Activated gamma-delta T cell treated with anti-CD3 and anti-CD28 coated beads, Interleukin-2, amount 50 U/mL, for 16 hours (primary cell): Measurements from ENCODE around the gene TIMP2.
"Not testable (repeated sequence)": the region's sequence is repeated elsewhere in the genome, so short reads cannot be mapped to it uniquely, and the experiment has no call there.

Experiments used
- DNase-seq: peaks from one replicate; pipeline ENCODE4 v3.0.0-alpha.2; 2020; ENCODE audit warnings: low read depth

The TIMP2 gene

DNA sequence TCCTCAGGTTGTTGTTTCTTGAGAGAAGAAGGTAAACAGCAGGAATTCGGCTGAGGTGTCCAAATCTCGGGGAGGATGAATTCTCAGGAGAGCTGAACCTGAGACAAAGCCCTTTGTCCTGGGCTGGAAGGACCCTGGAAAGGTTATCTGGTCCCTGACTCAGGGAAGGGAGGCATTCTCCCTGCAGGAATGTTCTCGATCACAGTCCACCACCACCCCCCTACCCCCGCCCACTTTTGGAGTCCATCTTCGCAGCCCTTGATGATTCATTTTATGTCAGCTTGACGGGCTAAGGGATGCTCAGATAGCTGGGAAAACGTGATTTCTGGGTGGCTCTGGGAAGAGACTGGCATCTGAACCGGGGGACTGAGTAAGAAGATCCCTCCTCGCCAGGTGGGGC is 20.8 kb downstream of the TIMP2 start:
- no peak for DNase-seq

- no peak for DNase-seq
Observed at GRCh38 chr17:78903101-78903779, 21.9 kb downstream of the TIMP2 start, which contains the start of gene CEP295NL. CEP295NL (minus strand) TSS chr17:78903201; CDS start chr17:78901828, 1,373 bp downstream.

DNA sequence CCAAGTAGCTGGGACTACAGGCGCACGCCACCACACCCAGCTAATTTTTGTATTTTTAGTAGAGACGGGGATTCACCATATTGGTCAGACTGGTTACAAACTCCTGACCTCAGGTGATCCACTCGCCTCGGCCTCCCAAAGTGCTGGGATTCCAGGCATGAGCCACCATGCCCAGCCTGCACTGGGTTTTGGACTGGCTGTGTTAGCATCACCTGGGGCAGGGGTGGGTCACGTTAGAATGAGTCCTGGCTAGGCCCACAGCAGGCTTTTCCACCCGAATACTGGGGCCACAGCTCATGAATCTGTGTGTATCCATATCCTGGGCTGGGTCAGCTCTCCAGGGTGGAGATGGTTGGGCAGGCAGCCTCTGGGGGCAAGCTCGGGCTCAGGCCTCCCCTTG is 23.0 kb downstream of the TIMP2 start:
- DNase-seq = not testable (repeated sequence)

DNA sequence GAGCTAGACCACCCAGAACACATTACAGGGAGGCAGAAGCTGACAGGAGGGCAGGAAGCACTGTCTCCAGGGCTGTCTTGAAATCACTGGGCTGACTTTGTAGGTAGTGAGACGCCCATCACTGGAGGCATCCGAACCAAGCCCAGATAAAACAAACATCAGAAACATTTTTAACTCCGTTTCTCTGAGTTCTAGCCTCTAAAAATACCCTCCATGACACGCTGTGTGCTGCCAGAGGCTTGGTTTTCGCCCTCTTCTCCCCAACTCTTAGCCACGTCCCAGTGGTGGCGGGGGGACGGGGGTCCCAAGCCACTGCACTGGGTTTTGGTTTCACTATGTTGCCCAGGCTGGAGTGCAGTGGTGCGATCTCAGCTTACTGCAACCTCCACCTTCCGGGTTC is 23.4 kb downstream of the TIMP2 start:
- DNase-seq = no peak

DNA sequence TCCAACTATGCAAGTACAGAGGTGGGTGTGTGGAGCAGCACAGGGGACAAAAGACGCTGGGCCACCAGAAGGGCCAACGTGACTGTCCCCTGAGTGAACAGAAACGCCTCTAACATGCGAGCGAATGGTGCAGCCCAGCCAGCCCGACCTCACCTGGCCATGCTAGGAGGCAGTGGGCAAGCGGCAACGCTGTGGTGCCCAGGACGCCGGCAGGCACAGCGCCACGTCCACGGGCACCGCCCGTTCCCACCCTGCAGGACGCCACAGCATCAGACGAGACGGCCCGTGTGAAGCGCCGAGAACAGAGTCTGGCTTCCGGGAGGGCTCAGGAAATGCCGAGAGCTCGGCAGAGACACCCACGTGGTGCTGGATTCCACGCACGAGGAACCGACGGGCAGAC is 24.4 kb downstream of the TIMP2 start:
- no peak for DNase-seq

GRCh38 chr17:78899361-78900260 is 25.6 kb downstream of the TIMP2 start:
- DNase-seq = no peak

DNA sequence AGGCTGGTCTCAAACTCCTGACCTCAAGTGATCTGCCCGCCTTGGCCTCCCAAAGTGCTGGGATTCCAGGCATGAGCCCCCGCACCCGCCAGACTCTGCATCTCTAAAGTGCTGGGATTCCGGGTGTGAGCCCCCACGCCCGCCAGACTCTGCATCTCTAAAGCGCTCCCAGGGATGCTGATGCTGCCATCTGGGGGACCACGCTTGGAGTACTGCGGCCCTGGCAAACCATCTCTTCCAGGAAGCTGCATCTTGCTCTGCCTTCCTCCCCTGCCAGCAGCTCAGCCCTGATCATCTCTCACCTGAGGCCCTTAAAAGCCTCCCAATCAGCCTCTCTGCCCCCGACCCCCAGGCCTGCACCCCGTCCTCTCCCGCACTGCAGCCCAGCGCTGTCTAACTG is 26.2 kb downstream of the TIMP2 start:
- DNase-seq = no peak

DNA sequence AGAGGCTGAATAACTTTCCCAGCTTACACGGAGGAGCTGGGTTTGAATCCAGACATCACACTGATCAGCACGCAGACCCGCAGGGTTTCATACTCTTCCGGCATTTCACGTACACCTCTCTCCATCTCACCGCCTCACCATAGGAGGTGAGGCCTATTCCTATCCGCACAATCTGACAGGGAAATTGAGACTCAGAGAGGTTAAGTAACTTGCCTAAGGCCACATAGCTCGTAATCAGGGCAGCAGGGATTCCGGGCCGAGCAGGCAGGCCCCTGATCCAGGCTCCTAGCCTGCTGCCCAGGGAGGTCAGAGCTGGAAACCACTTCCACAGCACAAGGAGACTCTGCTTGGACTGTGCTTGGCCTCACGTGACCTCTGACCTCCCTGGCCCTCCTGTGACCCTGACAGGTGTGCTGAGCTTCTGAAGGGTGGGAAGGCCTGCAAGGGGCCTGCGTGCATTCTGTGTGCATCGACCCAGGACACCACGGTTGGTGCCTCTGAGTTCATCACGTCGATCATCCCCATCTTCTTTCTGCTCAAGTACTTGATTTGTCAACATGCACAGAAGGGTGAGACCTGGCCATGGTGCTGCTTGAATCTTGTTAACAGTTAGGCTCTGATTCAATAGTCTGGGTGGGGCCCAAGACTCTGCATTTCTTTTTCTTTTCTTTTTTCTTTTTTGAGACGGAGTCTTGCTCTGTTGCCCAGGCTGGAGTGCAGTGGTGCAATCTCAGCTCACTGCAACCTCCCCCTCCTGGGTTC is 26.9 kb downstream of the TIMP2 start:
- DNase-seq = no peak

- DNase-seq = no peak
Observed at GRCh38 chr17:78897664-78898047, 27.5 kb downstream of the TIMP2 start.

DNA sequence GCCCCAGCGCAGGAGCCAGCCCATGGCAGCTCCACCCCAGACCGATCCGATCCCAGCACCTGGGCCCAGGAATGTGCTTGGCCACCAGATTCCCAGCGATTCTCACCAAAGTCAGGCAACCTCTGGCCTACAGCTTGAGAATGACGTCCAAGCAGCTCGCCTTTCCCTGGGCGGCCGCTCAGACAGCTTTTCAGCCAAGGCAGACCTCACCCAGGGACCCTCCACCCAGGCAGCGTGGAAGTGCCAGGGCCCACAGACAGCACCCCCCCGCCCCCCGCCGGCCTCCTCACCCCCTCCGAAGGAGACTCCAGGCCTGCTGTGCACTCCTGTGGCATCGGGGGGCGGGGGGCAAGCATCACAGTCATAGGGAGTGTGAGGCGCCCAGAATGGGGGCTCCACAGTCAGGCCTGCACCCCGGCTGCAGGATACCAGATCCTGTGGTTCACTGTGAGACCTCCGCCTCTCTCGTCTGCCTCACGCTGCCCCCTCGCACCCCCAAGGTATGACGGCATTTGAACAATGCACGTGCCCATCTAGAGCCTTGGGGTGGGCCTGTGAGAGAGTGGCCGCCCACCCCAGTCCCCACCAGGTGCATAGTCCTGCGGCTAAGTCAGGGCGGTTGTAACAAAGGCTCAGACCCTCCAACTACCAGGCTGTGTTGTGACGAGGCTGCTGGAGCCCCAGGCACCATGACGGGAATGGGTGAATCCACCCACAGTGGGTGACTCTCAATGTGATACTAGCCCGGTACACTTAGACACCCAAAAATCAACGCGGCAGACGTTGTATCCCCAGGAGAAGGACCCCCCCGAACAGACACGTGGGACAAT is 28.1 kb downstream of the TIMP2 start:
- DNase-seq = no peak

- DNase-seq = no peak
Observed at GRCh38 chr17:78896091-78896833, 28.9 kb downstream of the TIMP2 start.

DNA sequence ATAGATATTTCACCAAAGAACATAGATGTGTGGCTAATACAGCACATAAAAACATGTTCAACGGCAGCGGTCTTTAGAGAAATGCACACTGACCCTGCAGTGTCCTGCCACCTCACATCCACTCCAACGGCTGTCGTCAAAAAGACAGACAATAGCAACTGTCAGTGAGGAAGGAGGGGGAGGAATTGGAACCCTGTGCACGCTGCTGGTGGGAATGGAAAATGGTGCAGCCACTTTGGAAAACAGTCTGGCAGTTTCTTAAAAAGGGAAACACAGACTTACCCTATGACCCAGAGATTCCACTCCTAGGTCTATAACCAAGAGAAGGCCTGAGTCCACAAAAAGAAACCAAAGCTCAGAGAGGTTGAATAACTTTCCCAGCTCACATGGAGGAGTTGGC is 29.9 kb downstream of the TIMP2 start:
- DNase-seq = no peak

GRCh38 chr17:78893684-78894083 is 31.5 kb downstream of the TIMP2 start:
- DNase-seq = no peak

DNA sequence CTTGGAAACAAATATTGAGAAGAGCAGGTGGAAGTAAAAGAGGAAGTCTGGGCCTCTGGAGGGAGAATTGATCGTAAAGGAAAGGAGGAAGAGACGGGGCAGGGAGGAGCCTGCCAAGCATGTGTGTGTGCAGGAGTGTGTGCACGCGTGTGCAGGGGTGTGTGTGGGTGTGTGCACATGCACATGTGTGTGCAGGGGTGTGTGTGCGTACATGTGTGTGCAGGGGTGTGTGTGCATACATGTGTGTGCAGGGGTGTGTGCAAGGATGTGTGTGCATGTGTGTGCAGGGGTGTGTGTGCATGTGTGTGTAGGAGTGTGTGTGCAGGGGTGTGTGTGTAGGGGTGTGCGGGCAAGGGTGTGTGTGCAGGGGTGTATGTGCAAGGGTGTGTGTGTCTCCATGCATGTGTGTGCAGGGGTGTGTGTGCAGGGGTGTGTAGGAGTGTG is 32.2 kb downstream of the TIMP2 start:
- DNase-seq = no peak

DNA sequence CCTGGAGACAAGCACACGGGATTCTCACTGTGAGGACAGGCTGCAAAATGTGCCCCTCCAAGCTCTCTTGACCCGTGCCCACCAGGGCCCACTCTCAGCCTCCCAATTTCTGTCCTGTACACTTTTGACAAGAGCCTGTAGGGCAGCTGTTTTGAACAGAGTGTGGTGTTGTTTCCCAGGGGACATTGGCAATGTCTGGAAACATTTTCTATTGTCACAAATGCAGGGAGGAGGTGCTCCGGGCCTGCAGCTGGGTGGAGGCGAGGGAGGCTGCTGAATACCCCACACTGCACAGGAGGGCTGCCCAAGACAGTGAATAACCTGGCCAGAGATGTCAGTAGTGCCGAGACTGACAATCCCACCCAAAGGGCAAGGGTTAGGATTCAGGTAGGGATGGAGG is 32.7 kb downstream of the TIMP2 start:
- no peak for DNase-seq

DNA sequence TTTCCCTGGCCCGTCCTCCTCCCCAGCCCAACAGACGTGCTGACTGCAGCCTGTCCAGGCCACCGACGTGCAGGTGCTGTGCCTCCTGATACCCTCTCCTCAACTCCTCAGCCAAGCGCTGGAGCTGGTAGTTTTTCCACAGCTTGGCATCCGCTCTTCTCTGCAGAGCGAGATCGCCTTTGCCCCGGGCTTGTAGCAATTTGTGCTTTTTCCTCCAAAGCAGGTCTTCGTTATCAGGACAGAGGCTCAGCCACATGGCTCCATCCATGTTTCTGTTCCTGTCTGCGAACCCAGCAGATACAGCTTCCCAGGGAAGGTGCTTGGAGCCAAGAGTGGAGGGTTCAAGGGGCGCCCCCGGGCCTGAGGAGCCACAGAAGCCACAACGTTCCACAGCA is 33.1 kb downstream of the TIMP2 start:
- DNase-seq = no peak

GRCh38 chr17:78891406-78892061 is 33.7 kb downstream of the TIMP2 start:
- DNase-seq = no peak

DNA sequence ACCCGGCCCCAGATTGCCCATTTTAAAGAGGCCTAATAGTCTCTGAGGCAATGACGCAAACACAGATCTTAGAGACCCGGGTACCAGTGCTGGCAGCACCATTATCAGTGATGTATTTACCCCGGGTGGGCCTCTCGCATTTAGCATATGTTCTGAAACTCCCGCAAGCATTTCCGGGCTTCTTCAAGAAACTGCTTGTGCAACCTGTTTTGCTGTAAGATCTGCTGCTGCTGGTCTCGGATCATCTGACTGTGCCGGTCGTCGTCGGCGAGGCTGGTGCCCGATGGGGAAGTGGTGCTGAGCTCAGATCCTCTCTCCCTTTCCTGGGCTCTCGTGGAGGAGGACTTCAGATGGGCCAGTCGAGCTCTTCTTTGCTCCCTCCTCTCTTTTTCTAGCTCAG is 34.7 kb downstream of the TIMP2 start:
- peak; percentile 15 for DNase-seq

- DNase-seq = not testable (repeated sequence)
Observed at GRCh38 chr17:78890096-78890495, 35.1 kb downstream of the TIMP2 start.

DNA sequence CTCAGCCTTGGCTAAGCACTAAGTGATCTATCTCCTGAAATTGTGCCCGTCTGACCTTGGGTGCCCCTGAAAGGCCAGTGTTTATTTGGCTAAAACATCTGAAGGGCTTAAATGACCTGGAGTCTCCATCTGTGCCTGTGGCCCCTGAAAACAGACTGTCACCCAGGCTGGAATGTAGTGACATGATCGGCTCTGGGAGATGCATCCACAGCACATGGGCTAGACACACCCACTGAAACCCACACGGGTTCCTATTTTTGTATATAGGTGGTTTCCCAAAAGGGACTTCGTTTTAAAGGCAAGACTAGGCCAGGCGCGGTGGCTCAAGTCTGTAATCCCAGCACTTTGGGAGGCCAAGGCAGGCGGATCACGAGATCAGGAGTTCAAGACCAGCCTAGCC is 35.7 kb downstream of the TIMP2 start:
- DNase-seq = no peak
